Neural cell (in vitro differentiated cells): Measurements from ENCODE around the gene NXNL2.

Experiments
- EZH2 ChIP-seq: fragments of 200-600, 300-800 bp; shearing (Covaris generic), sonication (generic); IDR thresholded peaks from 2 replicates; pipeline ENCODE4 v1.6.1; 2014; ENCODE audit warnings: antibody characterized with exemption, low read length, borderline replicate concordance, mild to moderate bottlenecking; ENCODE audit not compliant: insufficient read depth, poor library complexity, severe bottlenecking
- POLR2AphosphoS5 ChIP-seq: IDR thresholded peaks from 2 replicates; pipeline ENCODE4 v1.6.1; 2012
- RAD21 ChIP-seq: fragments of 450-650 bp; conservative IDR thresholded peaks from 2 replicates; pipeline ENCODE4 v1.6.1; 2014; ENCODE audit warnings: antibody characterized with exemption, mild to moderate bottlenecking, moderate library complexity
- SMC3 ChIP-seq: fragments of 450-650 bp; conservative IDR thresholded peaks from 2 replicates; pipeline ENCODE4 v1.6.1; 2014; ENCODE audit warnings: antibody characterized with exemption, mild to moderate bottlenecking, moderate library complexity; ENCODE audit not compliant: poor library complexity
- TAF1 ChIP-seq: IDR thresholded peaks from 2 replicates; pipeline ENCODE4 v1.6.1; 2012; ENCODE audit warnings: low read depth
- TF ChIP-seq, protein P1 (sequence below): fragments of 450-650 bp; IDR thresholded peaks from 2 replicates; pipeline ENCODE4 v1.5.1; 2014; ENCODE audit warnings: antibody characterized with exemption, mild to moderate bottlenecking, moderate library complexity; ENCODE audit not compliant: poor library complexity, severe bottlenecking

DNA sequence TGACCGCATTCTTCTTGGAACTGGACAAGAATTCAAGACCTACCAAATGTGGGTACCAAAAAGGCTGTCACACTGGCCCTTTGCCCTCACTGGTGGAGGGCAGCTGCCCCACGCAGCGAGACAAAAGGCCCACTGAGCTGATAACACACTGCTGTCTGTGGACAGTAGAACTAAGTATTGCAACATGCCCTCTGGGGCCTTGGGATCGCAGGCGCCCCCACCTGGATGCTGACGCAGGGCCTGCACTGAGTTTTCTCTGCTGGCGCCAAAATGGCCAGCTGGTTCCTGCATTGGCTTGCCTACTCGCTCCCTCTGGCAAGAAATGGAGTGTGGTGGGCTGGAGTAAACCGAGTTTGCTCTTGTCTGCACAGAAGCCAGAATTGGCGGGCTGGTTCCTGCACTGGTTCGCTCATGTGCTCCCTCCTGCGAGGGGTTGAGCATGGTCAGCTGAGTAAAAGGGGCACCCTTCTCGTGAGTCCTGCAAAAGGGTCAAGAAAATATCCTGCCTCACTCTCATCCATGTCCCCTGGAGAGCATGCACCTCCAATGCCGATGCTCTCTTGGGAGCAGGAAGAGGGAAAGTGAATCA lies 55.7 kb downstream of the NXNL2 start:
- TF ChIP-seq, protein P1, sequence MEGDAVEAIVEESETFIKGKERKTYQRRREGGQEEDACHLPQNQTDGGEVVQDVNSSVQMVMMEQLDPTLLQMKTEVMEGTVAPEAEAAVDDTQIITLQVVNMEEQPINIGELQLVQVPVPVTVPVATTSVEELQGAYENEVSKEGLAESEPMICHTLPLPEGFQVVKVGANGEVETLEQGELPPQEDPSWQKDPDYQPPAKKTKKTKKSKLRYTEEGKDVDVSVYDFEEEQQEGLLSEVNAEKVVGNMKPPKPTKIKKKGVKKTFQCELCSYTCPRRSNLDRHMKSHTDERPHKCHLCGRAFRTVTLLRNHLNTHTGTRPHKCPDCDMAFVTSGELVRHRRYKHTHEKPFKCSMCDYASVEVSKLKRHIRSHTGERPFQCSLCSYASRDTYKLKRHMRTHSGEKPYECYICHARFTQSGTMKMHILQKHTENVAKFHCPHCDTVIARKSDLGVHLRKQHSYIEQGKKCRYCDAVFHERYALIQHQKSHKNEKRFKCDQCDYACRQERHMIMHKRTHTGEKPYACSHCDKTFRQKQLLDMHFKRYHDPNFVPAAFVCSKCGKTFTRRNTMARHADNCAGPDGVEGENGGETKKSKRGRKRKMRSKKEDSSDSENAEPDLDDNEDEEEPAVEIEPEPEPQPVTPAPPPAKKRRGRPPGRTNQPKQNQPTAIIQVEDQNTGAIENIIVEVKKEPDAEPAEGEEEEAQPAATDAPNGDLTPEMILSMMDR = no peak
- TF ChIP-seq RAD21 (no peak), POLR2AphosphoS5 (no peak), EZH2 (no peak), TAF1 (no peak), SMC3 (no peak)
